H9 (cell line): Measurements from ENCODE around the gene FRAS1. TPM values are rescaled to one million over a fixed set of nuclear protein-coding genes. Genes with fewer than 3 reads are reported as not detected.

Experiments
- DNase-seq: peaks from one replicate; pipeline ENCODE4 v3.0.0-alpha.2; 2017
- H2AFZ ChIP-seq: one replicate; pipeline ENCODE4 v1.6.1; 2013; ENCODE audit warnings: mild to moderate bottlenecking, low read length, control low read depth, moderate library complexity
- H2AK5ac ChIP-seq: 2 replicates; pipeline ENCODE4 v1.6.1; 2013; ENCODE audit warnings: low read length, control low read depth, mixed read lengths; ENCODE audit not compliant: insufficient read length
- H2BK120ac ChIP-seq: one replicate; pipeline ENCODE4 v1.6.1; 2013; ENCODE audit warnings: low read depth, mild to moderate bottlenecking, low read length, control low read depth, inconsistent platforms; ENCODE audit not compliant: poor library complexity, severe bottlenecking
- H2BK12ac ChIP-seq: 2 replicates; pipeline ENCODE4 v1.6.1; 2013; ENCODE audit warnings: low read length, control low read depth, mixed read lengths, low read depth; ENCODE audit not compliant: insufficient read length
- H2BK15ac ChIP-seq: 2 replicates; pipeline ENCODE4 v1.6.1; 2013; ENCODE audit warnings: low read depth, low read length, control low read depth
- H2BK20ac ChIP-seq: one replicate; pipeline ENCODE4 v1.6.1; 2013; ENCODE audit warnings: low read depth, mild to moderate bottlenecking, low read length, control low read depth, inconsistent platforms; ENCODE audit not compliant: poor library complexity, severe bottlenecking
- H2BK5ac ChIP-seq: 2 replicates; pipeline ENCODE4 v1.6.1; 2013; ENCODE audit warnings: low read length, control low read depth, mixed read lengths; ENCODE audit not compliant: insufficient read length
- H3K14ac ChIP-seq: 2 replicates; pipeline ENCODE4 v1.6.1; 2013; ENCODE audit warnings: low read length, control low read depth; ENCODE audit not compliant: insufficient read depth
- H3K18ac ChIP-seq: 2 replicates; pipeline ENCODE4 v1.6.1; 2013; ENCODE audit warnings: low read depth, mild to moderate bottlenecking, mixed read lengths, low read length, control low read depth; ENCODE audit not compliant: insufficient read length
- H3K23ac ChIP-seq: 2 replicates; pipeline ENCODE4 v1.6.1; 2013; ENCODE audit warnings: low read length, control low read depth, mixed read lengths, low read depth; ENCODE audit not compliant: insufficient read length
- H3K23me2 ChIP-seq: 2 replicates; pipeline ENCODE4 v1.6.1; 2013; ENCODE audit warnings: low read depth, mild to moderate bottlenecking, mixed read lengths, low read length, control low read depth; ENCODE audit not compliant: insufficient read length, poor library complexity, severe bottlenecking
- H3K27ac ChIP-seq: 2 replicates; pipeline ENCODE4 v1.5.1; 2013; ENCODE audit warnings: low read length, control low read depth, mixed read lengths, low read depth; ENCODE audit not compliant: insufficient read length
- H3K27me3 ChIP-seq: 2 replicates; pipeline ENCODE4 v1.6.1; 2013; ENCODE audit warnings: low read length, control low read depth, inconsistent platforms; ENCODE audit not compliant: insufficient read depth
- H3K4ac ChIP-seq: 2 replicates; pipeline ENCODE4 v1.6.1; 2013; ENCODE audit warnings: low read depth, mild to moderate bottlenecking, control low read depth, inconsistent platforms, low read length, moderate library complexity
- H3K4me1 ChIP-seq: 2 replicates; pipeline ENCODE4 v1.6.1; 2013; ENCODE audit warnings: low read length, control low read depth, inconsistent platforms; ENCODE audit not compliant: insufficient read depth
- H3K4me2 ChIP-seq: 2 replicates; pipeline ENCODE4 v1.6.1; 2013; ENCODE audit warnings: low read length, control low read depth, mixed read lengths; ENCODE audit not compliant: insufficient read length, insufficient read depth
- H3K56ac ChIP-seq: 2 replicates; pipeline ENCODE4 v1.6.1; 2013; ENCODE audit warnings: low read depth, mild to moderate bottlenecking, mixed read lengths, low read length, control low read depth; ENCODE audit not compliant: insufficient read length
- H3K79me1 ChIP-seq: 2 replicates; pipeline ENCODE4 v1.6.1; 2013; ENCODE audit warnings: low read depth, mild to moderate bottlenecking, moderate library complexity, low read length, control low read depth, inconsistent platforms; ENCODE audit not compliant: insufficient read depth, poor library complexity, severe bottlenecking
- H3K79me2 ChIP-seq: 2 replicates; pipeline ENCODE4 v1.6.1; 2013; ENCODE audit warnings: low read length, control low read depth, inconsistent platforms; ENCODE audit not compliant: insufficient read depth
- H3K9ac ChIP-seq: 2 replicates; pipeline ENCODE4 v1.6.1; 2013; ENCODE audit warnings: low read length, control low read depth, mixed read lengths; ENCODE audit not compliant: insufficient read length; ENCODE audit errors: extremely low read depth
- H3K9me3 ChIP-seq: one replicate; pipeline ENCODE4 v1.6.1; 2013; ENCODE audit warnings: low read depth, low read length, inconsistent platforms; ENCODE audit not compliant: control insufficient read depth
- H3T11ph ChIP-seq: one replicate; pipeline ENCODE4 v1.6.1; 2013; ENCODE audit warnings: mild to moderate bottlenecking, low read length, control low read depth, inconsistent platforms
- H4K20me1 ChIP-seq: one replicate; pipeline ENCODE4 v1.6.1; 2013; ENCODE audit not compliant: control insufficient read depth, insufficient read length, insufficient read depth
- H4K5ac ChIP-seq: 2 replicates; pipeline ENCODE4 v1.6.1; 2013; ENCODE audit warnings: low read depth, mild to moderate bottlenecking, mixed read lengths, low read length, control low read depth; ENCODE audit not compliant: insufficient read length
- H4K8ac ChIP-seq: replicated peaks from 2 replicates; pipeline ENCODE4 v1.6.1; 2013; ENCODE audit warnings: low read length, control low read depth, mixed read lengths, low read depth; ENCODE audit not compliant: insufficient read length
- H4K91ac ChIP-seq: 2 replicates; pipeline ENCODE4 v1.6.1; 2013; ENCODE audit warnings: low read depth, mild to moderate bottlenecking, moderate library complexity, mixed read lengths, low read length, control low read depth; ENCODE audit not compliant: insufficient read length
- H3K27ac Mint-ChIP-seq, 3 experiments: 2 replicates in 2 of 3; 3 replicates in 1 of 3; pipeline ENCODE4 v1.8.0; 2020 to 2021; ENCODE audit warnings: mixed read lengths in 3 of 3, mild to moderate bottlenecking in 1 of 3, moderate library complexity in 1 of 3
- H3K27me3 Mint-ChIP-seq: 2 replicates; pipeline ENCODE4 v1.8.0; 2021; ENCODE audit warnings: low read depth, mild to moderate bottlenecking, moderate library complexity, mixed read lengths
- H3K36me3 Mint-ChIP-seq, 3 experiments: 2 replicates in 2 of 3; 3 replicates in 1 of 3; pipeline ENCODE4 v1.8.0; 2020 to 2021; ENCODE audit warnings: low read depth in 3 of 3, mixed read lengths in 3 of 3; ENCODE audit not compliant: insufficient read depth in 1 of 3
- H3K4me1 Mint-ChIP-seq, 2 experiments: 2 replicates each; pipeline ENCODE4 v1.8.0; 2020; ENCODE audit warnings: mixed read lengths in 2 of 2
- H3K4me3 Mint-ChIP-seq, 2 experiments: 2 replicates in 1 of 2; 3 replicates in 1 of 2; pipeline ENCODE4 v1.8.0; 2020 to 2021; ENCODE audit warnings: mild to moderate bottlenecking in 2 of 2, mixed read lengths in 2 of 2, moderate library complexity in 1 of 2
- H3K9me3 Mint-ChIP-seq, 2 experiments: 2 replicates in 1 of 2; 3 replicates in 1 of 2; pipeline ENCODE4 v1.8.0; 2020; ENCODE audit warnings: mild to moderate bottlenecking in 2 of 2, mixed read lengths in 2 of 2, moderate library complexity in 1 of 2
- WGBS: extraction: QIAGEN DNeasy Blood & Tissue Kit; methylation state at CpG from one replicate; pipeline ENCODE4 v1.1.7; 2013; ENCODE audit warnings: missing lambda C conversion rate, low lambda C conversion rate, mixed read lengths; ENCODE audit not compliant: insufficient read length; ENCODE audit errors: extremely low coverage; 5-methylcytosine and 5-hydroxymethylcytosine counted together
- total RNA-seq: library from RNA; stranded (reverse); gene quantifications from 2 replicates; pipeline ENCODE4 v1.2.1, GENCODE V29; 2021
- TF ChIP-seq, protein P1 (sequence below): fragments of 200-600 bp; sonication (generic); conservative IDR thresholded peaks from 3 replicates; pipeline ENCODE4 v1.8.0; 2021; ENCODE audit warnings: antibody characterized with exemption, mild to moderate bottlenecking

The FRAS1 gene
- total RNA-seq, 1 experiment from 2014 or later: 58.5 TPM

DNA sequence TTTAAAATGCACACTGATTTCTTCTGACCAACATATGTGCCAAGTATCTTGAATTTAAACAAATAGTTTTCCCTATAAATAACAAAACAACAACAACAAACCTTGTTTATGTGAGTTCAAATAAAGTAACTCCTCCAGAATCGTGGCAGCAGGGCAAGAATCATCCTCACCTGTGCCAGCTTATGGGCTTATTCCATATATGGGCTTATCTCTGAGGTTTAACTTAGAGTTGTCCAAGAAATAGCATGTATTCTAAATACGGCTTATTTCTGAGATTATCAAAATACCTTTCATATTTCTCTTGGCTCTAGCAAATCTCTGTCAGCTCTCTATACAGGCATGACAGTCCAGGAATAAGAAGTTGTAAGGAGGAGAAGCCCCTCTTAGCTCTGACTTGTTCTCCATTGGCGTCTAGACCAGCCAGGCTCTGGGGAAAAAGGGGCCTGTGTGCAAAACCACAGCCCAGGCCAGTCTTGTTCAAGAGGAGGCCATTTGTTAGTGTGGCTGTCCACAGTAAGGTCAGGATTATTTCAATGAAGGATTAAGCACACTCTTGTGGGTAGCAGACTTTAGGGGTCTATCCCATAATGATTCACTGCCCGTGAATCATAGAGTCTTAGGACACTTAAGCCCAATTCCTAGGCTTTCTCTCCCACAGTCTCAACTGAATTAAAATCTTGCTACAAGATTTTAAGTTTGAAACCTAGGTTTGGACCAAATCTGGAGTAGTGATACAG is 63.2 kb downstream of the FRAS1 start:
- Histone ChIP-seq H3K27me3 (no peaks in the 10 kb centered on the region), H4K8ac (no peak overlapping the region), H4K91ac (no peak overlapping the region), H2BK20ac (no peak overlapping the region), H3K4ac (no peak overlapping the region), H3K4me2 (no peak overlapping the region), H3K27ac (no peak overlapping the region), H2AK5ac (no peak overlapping the region), H3K79me1 (no peaks in the 10 kb centered on the region), H2BK5ac (no peak overlapping the region), H2BK12ac (no peak overlapping the region), H3K56ac (no peak overlapping the region), H2BK15ac (no peak overlapping the region), H3K9me3 (no peaks in the 10 kb centered on the region), H2AFZ (no peak overlapping the region), H4K5ac (no peak overlapping the region), H3K14ac (no peak overlapping the region), H3K18ac (no peak overlapping the region), H3K9ac (no peak overlapping the region), H2BK120ac (no peak overlapping the region), H3K79me2 (peaks cover 2% of the 10 kb centered on the region; the same call in 1 of the 2 replicates), H3T11ph (no peak overlapping the region), H3K4me1 (no peaks in the 10 kb centered on the region), H3K23me2 (no peaks in the 10 kb centered on the region), H3K23ac (no peak overlapping the region), H4K20me1 (no peaks in the 10 kb centered on the region)
- Mint-ChIP-seq H3K27me3 (no peaks in the 10 kb centered on the region), H3K36me3 (peaks cover 35 to 59% (median 59%) of the 10 kb centered on the region in 3 experiments), H3K9me3 (peaks cover 40 to 47% of the 10 kb centered on the region in 2 experiments), H3K4me1 (peaks cover 22 to 28% of the 10 kb centered on the region in 2 experiments), H3K4me3 (no peak overlapping the region), H3K27ac (no peak overlapping the region)
- no CpG with 5 or more reads among the region's 4 CpGs for WGBS
- DNase-seq: no peak
- TF ChIP-seq, protein P1, sequence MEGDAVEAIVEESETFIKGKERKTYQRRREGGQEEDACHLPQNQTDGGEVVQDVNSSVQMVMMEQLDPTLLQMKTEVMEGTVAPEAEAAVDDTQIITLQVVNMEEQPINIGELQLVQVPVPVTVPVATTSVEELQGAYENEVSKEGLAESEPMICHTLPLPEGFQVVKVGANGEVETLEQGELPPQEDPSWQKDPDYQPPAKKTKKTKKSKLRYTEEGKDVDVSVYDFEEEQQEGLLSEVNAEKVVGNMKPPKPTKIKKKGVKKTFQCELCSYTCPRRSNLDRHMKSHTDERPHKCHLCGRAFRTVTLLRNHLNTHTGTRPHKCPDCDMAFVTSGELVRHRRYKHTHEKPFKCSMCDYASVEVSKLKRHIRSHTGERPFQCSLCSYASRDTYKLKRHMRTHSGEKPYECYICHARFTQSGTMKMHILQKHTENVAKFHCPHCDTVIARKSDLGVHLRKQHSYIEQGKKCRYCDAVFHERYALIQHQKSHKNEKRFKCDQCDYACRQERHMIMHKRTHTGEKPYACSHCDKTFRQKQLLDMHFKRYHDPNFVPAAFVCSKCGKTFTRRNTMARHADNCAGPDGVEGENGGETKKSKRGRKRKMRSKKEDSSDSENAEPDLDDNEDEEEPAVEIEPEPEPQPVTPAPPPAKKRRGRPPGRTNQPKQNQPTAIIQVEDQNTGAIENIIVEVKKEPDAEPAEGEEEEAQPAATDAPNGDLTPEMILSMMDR: no peak
